Measurements from ENCODE around the gene PACC1. TPM values are rescaled to one million over a fixed set of nuclear protein-coding genes. Genes with fewer than 3 reads are reported as not detected.

PACC1 gene
- total RNA-seq, 4 donors from 2014 or later = 2.2 to 5.0 (median 3.7) TPM

DNA sequence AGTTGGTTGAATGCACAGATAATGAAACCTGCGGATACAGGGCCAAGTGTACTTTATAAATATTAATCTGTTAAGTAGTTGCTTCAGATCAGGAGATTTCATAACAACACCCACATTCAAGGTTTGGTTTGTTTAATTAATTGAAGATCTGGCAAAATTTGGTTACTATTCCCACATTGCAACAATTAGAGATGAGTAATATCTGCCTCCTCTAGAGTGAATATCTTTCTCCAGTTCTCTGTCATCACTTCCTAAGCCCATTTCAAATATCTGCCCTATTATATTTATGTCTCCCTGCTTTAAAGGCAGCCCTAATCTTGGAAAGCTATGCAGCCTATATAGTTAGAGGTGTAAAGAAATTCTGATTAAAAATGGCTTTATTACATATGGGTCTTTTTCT lies 68.1 kb downstream of the PACC1 start:
- TF ChIP-seq POLR2A (IDR thresholded peaks at IDR 0.05; ENCODE audit: low read depth) = no peak
- TF ChIP-seq EP300 (IDR thresholded peaks at IDR 0.05) = no peak
- TF ChIP-seq POLR2AphosphoS5 (IDR thresholded peaks at IDR 0.05) = no peak
- TF ChIP-seq, protein P1, sequence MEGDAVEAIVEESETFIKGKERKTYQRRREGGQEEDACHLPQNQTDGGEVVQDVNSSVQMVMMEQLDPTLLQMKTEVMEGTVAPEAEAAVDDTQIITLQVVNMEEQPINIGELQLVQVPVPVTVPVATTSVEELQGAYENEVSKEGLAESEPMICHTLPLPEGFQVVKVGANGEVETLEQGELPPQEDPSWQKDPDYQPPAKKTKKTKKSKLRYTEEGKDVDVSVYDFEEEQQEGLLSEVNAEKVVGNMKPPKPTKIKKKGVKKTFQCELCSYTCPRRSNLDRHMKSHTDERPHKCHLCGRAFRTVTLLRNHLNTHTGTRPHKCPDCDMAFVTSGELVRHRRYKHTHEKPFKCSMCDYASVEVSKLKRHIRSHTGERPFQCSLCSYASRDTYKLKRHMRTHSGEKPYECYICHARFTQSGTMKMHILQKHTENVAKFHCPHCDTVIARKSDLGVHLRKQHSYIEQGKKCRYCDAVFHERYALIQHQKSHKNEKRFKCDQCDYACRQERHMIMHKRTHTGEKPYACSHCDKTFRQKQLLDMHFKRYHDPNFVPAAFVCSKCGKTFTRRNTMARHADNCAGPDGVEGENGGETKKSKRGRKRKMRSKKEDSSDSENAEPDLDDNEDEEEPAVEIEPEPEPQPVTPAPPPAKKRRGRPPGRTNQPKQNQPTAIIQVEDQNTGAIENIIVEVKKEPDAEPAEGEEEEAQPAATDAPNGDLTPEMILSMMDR (IDR thresholded peaks at IDR 0.05) = no peak
- no peaks in the 10 kb centered on the region for H3K9me3 ChIP-seq
- no peaks in the 10 kb centered on the region for H3K27me3 ChIP-seq
- peaks cover 0 to 68% (median 36%) of the 10 kb centered on the region in 4 donors for H3K36me3 ChIP-seq
- H3K4me1 ChIP-seq = peaks cover 0 to 9% (median 3%) of the 10 kb centered on the region in 4 donors
- DNase-seq (ENCODE audit: extremely low spot score) = no peak
- no peak overlapping the region for H3K27ac ChIP-seq (replicated peaks in 1 of 4)
- intact Hi-C loops (cut with DNase I) = no loop called here
- H3K4me3 ChIP-seq = no peak overlapping the region
- WGBS = 77% methylated on average over 1 of the region's 1 CpG

DNA sequence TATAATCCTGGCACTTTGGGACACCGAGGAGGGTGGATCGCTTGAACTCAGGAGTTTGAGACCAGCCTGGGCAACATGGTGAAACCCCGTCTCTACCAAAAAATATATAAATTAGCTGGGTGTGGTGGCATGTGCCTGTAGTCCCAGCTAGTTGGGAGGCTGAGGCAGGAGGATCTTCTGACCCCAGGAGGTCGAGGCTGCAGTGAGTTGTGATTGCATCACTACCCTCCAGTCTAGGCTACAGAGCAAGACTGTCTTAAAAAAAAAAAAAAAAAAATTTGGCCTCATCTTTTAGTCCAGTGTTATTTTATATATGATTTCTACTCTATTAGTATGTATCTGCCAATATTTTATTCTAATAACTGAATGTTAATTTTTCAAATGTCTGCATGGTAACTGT lies 69.8 kb downstream of the PACC1 start:
- TF ChIP-seq, protein P1 (IDR thresholded peaks at IDR 0.05) = no peak
- no peak for TF ChIP-seq EP300 (IDR thresholded peaks at IDR 0.05)
- TF ChIP-seq POLR2A (IDR thresholded peaks at IDR 0.05; ENCODE audit: low read depth) = no peak
- no peak for TF ChIP-seq POLR2AphosphoS5 (IDR thresholded peaks at IDR 0.05)
- H3K27me3 ChIP-seq = no peaks in the 10 kb centered on the region
- intact Hi-C loops (cut with DNase I) = no loop called here
- DNase-seq (ENCODE audit: extremely low spot score) = no peak
- no peak overlapping the region for H3K27ac ChIP-seq (replicated peaks in 1 of 4)
- H3K4me3 ChIP-seq = no peak overlapping the region
- H3K9me3 ChIP-seq = no peaks in the 10 kb centered on the region
- H3K36me3 ChIP-seq = peaks cover 0 to 56% (median 30%) of the 10 kb centered on the region in 4 donors
- 96% methylated on average over 4 of the region's 4 CpGs for WGBS
- peaks cover 0 to 9% (median 3%) of the 10 kb centered on the region in 4 donors for H3K4me1 ChIP-seq

DNA sequence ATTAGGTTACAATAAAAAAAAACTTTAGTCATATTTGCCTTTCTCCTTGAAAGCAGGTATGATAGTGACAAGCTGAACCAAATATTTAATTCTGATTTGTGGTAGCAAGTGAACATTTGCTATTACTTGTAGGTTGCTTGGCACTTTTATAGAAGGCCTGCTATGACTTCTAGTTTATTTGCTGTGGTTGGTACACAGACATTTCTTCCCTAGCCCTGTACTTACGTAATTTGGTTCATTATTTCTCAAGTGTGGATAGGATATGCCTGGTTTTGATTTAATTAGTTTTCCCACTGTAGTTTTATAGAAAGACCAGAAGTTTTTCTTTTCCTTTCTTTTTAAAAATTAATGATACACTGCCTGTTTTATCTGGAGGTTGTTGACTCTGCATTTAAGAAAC lies 73.6 kb downstream of the PACC1 start:
- H3K36me3 ChIP-seq = peaks cover 0 to 30% (median 13%) of the 10 kb centered on the region in 4 donors
- H3K9me3 ChIP-seq = no peaks in the 10 kb centered on the region
- no peak for DNase-seq (ENCODE audit: extremely low spot score)
- H3K27me3 ChIP-seq = no peaks in the 10 kb centered on the region
- H3K4me3 ChIP-seq = no peak overlapping the region
- no peak overlapping the region for H3K27ac ChIP-seq (replicated peaks in 1 of 4)
- no peak for TF ChIP-seq POLR2A (IDR thresholded peaks at IDR 0.05; ENCODE audit: low read depth)
- no peak for TF ChIP-seq EP300 (IDR thresholded peaks at IDR 0.05)
- TF ChIP-seq, protein P1 (IDR thresholded peaks at IDR 0.05) = no peak
- TF ChIP-seq POLR2AphosphoS5 (IDR thresholded peaks at IDR 0.05) = no peak
- intact Hi-C loops (cut with DNase I) = no loop called here
- WGBS = 73% methylated on average over 1 of the region's 1 CpG
- peaks cover 0 to under 1% (median 0%) of the 10 kb centered on the region in 4 donors for H3K4me1 ChIP-seq

DNA sequence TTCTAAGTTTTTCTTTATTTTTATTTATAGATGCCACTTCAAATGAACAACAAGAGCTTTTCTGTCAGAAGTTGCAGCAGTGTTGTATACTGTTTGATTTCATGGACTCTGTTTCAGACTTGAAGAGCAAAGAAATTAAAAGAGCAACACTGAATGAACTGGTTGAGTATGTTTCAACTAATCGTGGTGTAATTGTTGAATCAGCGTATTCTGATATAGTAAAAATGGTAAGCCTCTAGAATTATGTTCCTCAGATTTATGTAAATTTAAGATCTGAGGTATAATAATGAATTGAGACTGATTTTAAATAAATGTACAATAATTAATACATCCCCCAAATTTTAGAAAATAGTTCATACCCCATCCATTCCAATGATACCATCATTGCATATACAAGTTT lies 85.6 kb downstream of the PACC1 start:
- no peak overlapping the region for H3K27ac ChIP-seq (replicated peaks in 1 of 4)
- H3K4me1 ChIP-seq = peaks cover 0 to 17% (median 14%) of the 10 kb centered on the region in 4 donors
- no peak for DNase-seq (ENCODE audit: extremely low spot score)
- intact Hi-C loops (cut with DNase I) = no loop called here
- peaks cover 0 to 37% (median 16%) of the 10 kb centered on the region in 4 donors for H3K36me3 ChIP-seq
- TF ChIP-seq POLR2A (IDR thresholded peaks at IDR 0.05; ENCODE audit: low read depth) (no peak), POLR2AphosphoS5 (IDR thresholded peaks at IDR 0.05) (no peak), EP300 (IDR thresholded peaks at IDR 0.05) (no peak)
- TF ChIP-seq, protein P1 (IDR thresholded peaks at IDR 0.05) = no peak
- no peaks in the 10 kb centered on the region for H3K27me3 ChIP-seq
- H3K9me3 ChIP-seq = no peaks in the 10 kb centered on the region
- WGBS = 93% methylated on average over 2 of the region's 2 CpGs
- no peak overlapping the region for H3K4me3 ChIP-seq

DNA sequence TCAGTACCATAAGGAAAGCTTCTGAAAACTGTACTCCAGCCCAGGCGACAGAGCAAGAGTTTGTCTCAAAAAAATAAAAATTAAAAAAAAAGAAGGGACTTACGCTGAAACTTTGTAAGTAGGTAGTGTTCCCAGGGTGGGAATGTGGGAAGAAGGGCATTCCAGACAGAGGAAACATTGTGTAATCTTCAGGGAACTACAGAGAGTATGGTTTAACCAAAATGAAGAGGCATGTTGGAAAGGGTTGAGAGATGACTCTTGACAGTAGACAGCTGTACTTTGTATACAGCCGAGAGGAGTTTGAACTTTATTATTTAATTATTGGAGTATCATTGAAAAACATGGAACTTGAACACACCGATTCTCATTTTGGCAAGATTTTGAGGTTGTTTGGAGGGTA lies 86.4 kb downstream of the PACC1 start:
- TF ChIP-seq, protein P1 (IDR thresholded peaks at IDR 0.05) = no peak
- TF ChIP-seq POLR2AphosphoS5 (IDR thresholded peaks at IDR 0.05) (no peak), POLR2A (IDR thresholded peaks at IDR 0.05; ENCODE audit: low read depth) (no peak), EP300 (IDR thresholded peaks at IDR 0.05) (no peak)
- Histone ChIP-seq H3K27me3 (no peaks in the 10 kb centered on the region), H3K9me3 (no peaks in the 10 kb centered on the region), H3K27ac (replicated peaks in 1 of 4) (no peak overlapping the region), H3K4me1 (peaks cover 0 to 18% (median 15%) of the 10 kb centered on the region in 4 donors), H3K4me3 (no peak overlapping the region), H3K36me3 (peaks cover 0 to 28% (median 10%) of the 10 kb centered on the region in 4 donors)
- DNase-seq (ENCODE audit: extremely low spot score) = no peak
- 77% methylated on average over 4 of the region's 4 CpGs for WGBS
- intact Hi-C loops (cut with DNase I) = no loop called here
